GM13977 (cell line): ENCODE measurements around the gene SIAH1.

Experiments
- DNase-seq: peaks from one replicate; pipeline ENCODE4 v3.0.0; 2012; ENCODE audit warnings: low spot score
- CTCF ChIP-seq: IDR thresholded peaks from 2 replicates; pipeline ENCODE4 v1.5.1; 2012; ENCODE audit warnings: mild to moderate bottlenecking, control low read depth; ENCODE audit not compliant: insufficient read depth; ENCODE audit errors: extremely low read depth, missing control alignments
- in situ Hi-C: fragments of 300-500 bp; cut with MboI; formaldehyde crosslinking; loops from one replicate; pipeline ENCODE4 v1.12.0; 2022; ENCODE audit warnings: low sequenced_read_pairs, low pct_unique_long_range_greater_than_20kb, mixed read lengths, inconsistent platforms; ENCODE audit not compliant: unreplicated experiment

Gene SIAH1

GRCh38 chr16:48393485-48394354 lies 8.5 kb upstream of the SIAH1 start:
- in situ Hi-C loops, result no loop called here
- TF ChIP-seq CTCF, result no peak
- no peak for DNase-seq

- DNase-seq, result no peak
- no peak for TF ChIP-seq CTCF
- in situ Hi-C loops, result no loop called here
These were observed 7.2 kb upstream of the SIAH1 start for GRCh38 chr16:48392407-48392806.

- in situ Hi-C loops, result no loop called here
- TF ChIP-seq CTCF, result no peak
- DNase-seq, result no peak
These were observed 1.5 kb upstream of the SIAH1 start for GRCh38 chr16:48386559-48387312.

- DNase-seq, result peak; percentile 87
- TF ChIP-seq CTCF, result no peak
- in situ Hi-C loops, result no loop called here
These were observed 527 bp downstream of the SIAH1 start for GRCh38 chr16:48384520-48385252.

- DNase-seq, result peak; percentile 34
- in situ Hi-C loops, result no loop called here
- TF ChIP-seq CTCF, result no peak
These were observed 1.2 kb downstream of the SIAH1 start for GRCh38 chr16:48383877-48384519.
